Fibroblast of skin of right biceps (primary cell): ENCODE results near the gene KIF15.
"Not testable (repeated sequence)": the region's sequence is repeated elsewhere in the genome, so short reads cannot be mapped to it uniquely, and the experiment has no call there.

Source experiments
- DNase-seq: peaks from one replicate; pipeline ENCODE4 v3.0.0-alpha.2; 2013

The KIF15 gene

DNA sequence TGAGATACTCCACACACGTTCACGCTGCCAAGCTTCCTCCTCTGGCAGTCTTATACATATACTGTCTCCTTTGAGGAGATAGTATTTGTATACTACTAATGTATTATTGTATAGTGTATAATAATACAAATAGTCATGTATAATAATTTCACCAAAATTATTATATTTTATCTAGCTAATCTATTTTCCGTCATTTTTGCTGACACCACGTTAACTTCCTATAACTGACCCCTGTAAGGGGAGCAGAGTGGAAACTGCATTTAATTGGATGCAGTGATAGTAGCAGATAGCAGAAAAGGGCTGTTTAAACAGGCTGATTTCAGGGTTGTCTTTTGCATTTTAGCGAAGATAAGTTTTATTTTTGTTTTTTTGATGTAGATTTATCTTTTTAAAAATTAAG lies 69.6 kb downstream of the KIF15 start:
- no peak for DNase-seq

- no peak for DNase-seq
These were observed 70.4 kb downstream of the KIF15 start for GRCh38 chr3:44832032-44832431.

- no peak for DNase-seq
These were observed 71.4 kb downstream of the KIF15 start for GRCh38 chr3:44832965-44833364.

DNA sequence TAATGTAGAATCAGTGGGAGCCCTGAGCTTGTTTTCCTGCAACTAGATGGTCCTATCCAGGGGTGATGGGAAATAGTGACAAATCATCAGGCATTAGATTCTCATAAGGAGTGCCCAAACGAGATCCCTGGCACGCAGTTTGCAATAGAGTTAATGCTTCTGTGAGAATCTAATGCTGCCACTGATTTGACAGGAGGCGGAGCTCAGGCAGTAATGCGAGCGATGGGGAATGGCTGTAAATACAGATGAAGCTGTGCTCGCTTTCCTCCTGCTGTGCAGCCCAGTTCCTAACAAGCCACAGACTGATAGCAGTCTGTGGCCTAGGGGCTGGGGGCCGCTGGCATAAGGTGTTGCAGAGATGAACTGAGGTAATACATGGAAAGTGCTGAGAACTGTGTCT lies 71.8 kb downstream of the KIF15 start:
- DNase-seq = no peak

GRCh38 chr3:44835684-44836083 lies 74.1 kb downstream of the KIF15 start:
- DNase-seq = no peak

DNA sequence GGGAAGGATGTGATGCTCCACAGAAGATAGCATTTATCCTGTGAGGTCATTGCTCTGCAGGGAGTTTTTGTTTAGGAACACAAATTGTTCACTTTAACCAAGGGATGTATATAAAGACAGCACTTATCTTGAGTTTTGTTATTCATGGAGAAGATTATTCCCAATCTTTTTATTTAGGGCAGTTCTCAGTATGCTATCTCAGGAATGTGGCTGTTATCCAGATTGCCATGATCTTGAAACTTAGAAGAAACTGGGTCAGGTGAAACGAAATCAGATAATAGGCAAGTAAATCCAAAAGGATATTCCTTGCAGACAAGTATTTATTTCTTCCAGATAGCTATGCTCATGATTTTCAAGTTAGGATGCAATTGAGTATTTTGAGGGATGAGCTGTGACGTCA lies 80.8 kb downstream of the KIF15 start:
- no peak for DNase-seq

DNA sequence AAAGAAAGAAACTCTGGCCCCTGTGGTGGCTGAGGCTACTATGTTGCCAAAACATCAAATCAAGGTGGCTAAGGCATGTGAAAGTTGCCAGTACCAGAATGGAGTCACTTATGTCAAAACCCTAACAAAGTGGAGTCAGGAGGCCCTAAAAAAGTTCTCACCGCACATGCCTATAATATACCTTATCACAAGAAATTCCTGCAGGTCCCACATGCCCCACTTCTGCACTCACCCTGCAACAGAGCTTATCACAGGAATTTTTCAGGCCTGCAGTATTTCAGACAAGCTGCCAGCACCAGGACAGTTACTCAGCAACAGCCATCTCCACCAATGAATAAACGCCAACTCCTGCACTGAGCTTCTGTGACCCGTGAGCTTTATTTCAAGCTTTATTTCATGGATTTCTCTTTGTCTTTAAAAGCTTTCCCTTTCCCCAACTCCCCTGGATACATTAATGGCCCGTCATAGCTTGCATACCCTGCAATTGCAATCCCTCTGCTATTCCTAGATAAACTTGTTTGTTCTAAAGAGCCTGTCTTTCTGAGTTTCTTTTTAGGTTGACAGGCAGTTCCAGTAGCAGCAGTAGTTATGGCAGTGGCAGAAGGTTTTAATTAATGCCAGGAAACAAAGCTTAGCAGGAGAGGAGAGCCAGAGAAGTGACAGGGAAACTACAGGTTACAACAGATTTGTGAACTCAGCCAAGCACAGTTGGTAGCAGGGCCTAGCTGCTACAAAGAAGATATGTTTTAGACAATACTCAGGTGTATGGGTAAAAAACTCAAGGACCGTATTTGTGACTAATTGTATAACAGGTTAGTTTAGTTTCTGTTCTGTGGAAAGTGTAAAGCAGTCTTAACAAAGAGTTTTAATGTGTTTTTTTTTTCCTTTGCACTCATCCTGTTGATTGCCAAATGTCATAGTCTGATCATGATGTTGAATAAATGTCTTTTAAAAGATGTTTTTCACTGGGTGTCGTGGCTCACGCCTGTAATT lies 84.2 kb downstream of the KIF15 start:
- DNase-seq = peak; percentile 34

GRCh38 chr3:44848634-44849033 lies 87.0 kb downstream of the KIF15 start:
- no peak for DNase-seq

- not testable (repeated sequence) for DNase-seq
These were observed 95.1 kb downstream of the KIF15 start for GRCh38 chr3:44856663-44857062.

DNA sequence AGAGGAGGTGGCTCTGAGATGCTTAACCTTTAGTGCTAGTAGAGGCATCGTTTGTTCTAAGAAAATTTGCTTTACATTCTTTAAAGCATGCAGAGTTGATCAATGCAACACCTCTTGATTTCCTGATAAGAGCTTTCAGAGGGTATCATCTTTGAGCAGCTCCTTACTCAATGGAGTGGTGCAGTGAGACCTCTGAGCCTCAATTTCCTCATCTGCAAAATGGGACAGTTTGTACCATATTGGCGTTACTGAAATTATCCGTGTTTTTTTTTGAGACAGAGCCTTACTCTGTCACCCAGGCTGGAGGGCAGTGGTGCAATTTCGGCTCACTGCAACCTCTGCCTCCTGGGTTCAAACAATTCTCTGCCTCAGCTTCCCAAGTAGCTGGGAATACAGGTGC lies 98.5 kb downstream of the KIF15 start:
- no peak for DNase-seq

GRCh38 chr3:44861412-44862225 lies 100.0 kb downstream of the KIF15 start, which contains the start of gene TMEM42:
TMEM42 (plus strand) TSS chr3:44861912; CDS start chr3:44861925, 13 bp downstream.
- peak; percentile 90 for DNase-seq

DNA sequence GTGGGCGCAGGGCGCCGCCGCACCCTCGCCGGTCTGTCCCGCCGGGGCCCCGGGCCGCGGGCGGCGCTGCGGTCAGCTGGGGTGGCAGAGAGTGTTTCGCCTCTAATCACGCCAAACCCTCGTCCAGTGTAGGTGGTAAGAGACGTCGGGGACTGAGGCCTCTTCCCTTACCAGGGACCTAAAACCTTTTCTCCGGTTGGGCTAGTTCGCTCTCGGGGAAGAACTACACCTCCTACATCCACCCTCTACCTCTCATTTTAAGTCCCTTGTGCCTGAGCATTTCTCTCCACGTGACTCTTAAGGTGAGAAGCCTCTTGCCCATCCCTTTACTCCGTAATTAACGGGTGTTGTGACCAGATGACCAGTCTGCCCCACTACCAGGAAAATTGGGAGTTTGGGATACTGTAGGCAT lies 100.6 kb downstream of the KIF15 start:
- peak; percentile 17 for DNase-seq

DNA sequence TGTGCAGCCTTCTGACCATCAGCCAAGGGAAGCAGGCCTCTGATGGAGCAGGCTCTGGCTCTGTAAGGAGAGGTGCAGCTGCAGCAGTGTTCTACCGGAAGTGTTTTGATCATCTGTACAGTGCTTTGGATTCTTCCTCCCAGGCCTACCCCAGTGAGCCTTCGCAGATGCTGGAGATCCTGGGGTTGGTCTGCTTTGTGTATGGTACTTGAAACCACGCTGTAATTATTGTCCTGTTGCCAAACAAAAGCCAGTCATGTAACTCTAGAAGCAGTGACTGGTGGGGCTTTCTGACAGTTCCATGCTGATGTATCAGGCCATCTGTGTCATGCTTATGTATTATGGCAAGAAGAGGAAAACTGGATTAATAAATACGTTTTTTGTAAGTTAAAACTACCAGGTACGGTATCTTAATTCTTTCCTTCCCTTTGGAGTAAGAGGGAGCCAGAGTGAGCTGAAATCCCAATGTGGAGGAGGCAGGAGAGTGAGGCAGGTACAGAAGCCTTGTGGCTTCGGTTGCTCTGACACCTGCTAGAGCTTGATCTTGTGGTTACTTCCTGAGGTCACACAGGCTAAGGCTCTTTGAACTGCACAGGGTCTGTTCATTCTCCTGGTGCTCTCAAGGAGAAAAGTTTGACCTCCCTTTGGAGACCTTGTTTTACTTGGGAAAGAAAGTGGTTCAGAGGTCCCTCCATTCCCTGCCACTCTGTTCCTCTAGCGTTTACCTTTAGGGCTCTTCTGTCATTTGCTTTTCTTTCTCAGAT lies 103.9 kb downstream of the KIF15 start:
- DNase-seq = no peak

DNA sequence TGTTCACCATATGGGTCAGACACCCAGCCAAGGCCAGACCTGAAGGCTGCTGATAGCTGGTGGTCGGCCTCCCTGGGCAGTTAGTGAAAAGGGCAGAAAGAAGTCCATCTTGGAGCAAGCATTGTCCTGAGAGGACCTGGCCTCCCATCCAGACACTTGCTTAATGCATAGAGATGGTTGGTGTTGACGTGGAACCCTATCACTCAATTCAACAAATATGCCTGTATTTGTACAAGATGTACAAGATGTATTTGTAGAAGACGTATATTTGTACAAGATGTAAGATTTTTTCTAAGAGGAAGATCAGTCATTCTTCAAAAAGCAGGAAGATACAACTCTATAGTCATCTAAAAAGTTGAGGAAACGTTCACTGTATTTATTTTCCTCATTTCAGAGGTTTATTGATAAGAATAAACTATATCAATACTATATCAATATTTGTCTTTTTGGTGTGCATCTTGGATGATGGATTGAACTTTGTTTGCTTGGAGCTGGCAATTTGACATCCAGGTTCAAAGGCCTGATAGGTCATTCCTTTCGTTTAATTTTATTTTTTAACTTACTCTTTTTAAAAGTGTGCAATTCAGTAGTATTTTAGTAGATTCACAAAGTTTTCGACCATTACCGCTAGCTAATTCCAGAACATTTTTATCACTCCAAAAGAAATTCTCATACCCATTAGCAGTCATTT lies 106.0 kb downstream of the KIF15 start:
- no peak for DNase-seq

GRCh38 chr3:44870375-44871061 lies 108.9 kb downstream of the KIF15 start:
- DNase-seq = no peak

- DNase-seq = no peak
These were observed 112.7 kb downstream of the KIF15 start, which contains the start of gene TGM4 for GRCh38 chr3:44874308-44874707. TGM4 (plus strand) TSS chr3:44874608; CDS start chr3:44874679, 71 bp downstream.

- no peak for DNase-seq
These were observed 114.0 kb downstream of the KIF15 start for GRCh38 chr3:44875596-44875995.

DNA sequence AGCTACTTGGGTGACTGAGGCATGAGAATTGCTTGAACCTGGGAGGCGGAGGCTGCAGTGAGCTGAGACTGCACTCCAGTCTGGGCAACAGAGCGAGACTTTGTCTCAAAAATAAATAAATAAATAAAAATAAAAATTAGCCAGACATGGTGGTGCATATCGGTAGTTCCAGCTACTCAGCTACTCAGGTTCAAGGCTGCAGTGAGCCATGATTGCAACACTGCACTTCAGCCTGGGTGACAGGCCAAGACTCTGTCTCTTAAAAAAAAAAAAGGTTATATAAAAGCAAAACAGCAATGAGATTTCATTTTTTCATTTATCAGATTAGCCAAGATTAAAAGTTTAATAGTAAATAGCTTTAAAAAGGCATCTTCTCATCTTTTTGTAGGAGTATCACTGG lies 115.7 kb downstream of the KIF15 start:
- no peak for DNase-seq

GRCh38 chr3:44880284-44880683 lies 118.7 kb downstream of the KIF15 start:
- no peak for DNase-seq

- DNase-seq = no peak
These were observed 121.8 kb downstream of the KIF15 start for GRCh38 chr3:44883213-44883955.

GRCh38 chr3:44883999-44884431 lies 122.4 kb downstream of the KIF15 start:
- peak; percentile 97 for DNase-seq
